Left kidney (tissue), 2 donors: ENCODE results near the gene AAMDC. TPM values are rescaled to one million over a fixed set of nuclear protein-coding genes. Genes with fewer than 3 reads are reported as not detected.
"Not testable (repeated sequence)": the region's sequence is repeated elsewhere in the genome, so short reads cannot be mapped to it uniquely, and the experiment has no call there.

Source experiments
- DNase-seq: peaks from one replicate; pipeline ENCODE4 v3.0.0-alpha.2; 2013
- polyA plus RNA-seq: library from polyadenylated mRNA; unstranded; fragments of 120-200 nt; gene quantifications from one replicate; pipeline ENCODE4 v1.2.1, GENCODE V29; 2013; ENCODE audit not compliant: insufficient read length

The AAMDC gene
- polyA plus RNA-seq, 1 donor = 49.3 TPM

DNA sequence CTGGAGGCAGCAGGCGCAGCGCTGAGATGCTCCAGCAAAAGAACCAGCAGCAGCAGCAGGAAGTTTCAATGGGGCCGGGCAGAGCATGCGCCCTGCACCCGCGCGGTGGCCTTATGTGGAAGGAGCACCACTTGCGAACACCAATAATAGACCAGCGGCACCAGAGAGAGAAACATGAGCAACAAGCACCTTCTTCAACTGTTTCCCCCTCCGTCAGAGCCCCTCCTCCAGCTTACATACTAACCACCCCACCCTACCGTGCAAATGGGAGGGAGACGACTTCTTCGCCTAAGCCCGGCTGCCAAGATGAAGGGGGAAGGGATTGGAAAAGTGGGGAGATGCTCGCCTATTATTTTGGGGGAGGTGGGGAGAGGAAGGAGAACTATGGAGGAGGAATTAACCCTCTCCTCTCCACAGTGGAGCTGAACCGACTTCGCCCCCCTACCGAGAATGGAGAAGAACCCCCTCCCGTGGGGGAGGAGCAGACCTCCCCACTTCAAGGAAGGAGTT lies 1.5 kb upstream of the AAMDC start:
- peak; percentile 78 for DNase-seq

DNA sequence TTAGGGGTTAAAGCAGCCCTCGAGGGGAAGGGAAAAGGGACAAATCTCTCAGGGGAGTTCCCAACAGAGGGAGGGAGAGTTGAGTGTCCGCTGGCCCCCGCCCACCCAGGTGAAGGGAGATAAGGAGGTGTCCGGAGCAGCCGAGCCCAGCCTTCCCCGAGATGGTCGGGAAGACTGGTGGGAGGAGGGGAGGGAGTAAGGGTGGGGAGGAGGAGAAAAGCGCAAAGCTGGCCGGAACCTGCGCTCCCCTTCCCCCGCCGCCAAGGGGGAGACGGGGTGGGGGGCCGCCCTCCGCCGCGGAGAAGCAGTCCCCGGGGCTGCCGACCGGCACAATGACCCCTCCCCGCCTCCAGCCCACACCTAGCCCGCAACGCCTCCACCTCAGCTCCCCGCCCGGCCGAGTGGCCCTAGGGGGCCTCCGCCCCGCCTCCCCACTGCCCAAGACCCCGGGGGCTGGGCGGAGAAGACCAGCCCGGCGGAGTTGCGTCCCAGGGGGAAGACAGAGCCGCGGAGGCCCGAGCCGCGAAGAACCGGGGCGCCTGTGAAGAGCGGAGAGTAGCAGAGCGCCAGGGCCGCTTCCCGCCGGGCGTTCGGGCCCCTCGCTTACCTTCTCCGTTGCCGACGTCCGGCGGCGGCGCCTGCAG lies 901 bp upstream of the AAMDC start:
- peak; percentile 50 for DNase-seq

DNA sequence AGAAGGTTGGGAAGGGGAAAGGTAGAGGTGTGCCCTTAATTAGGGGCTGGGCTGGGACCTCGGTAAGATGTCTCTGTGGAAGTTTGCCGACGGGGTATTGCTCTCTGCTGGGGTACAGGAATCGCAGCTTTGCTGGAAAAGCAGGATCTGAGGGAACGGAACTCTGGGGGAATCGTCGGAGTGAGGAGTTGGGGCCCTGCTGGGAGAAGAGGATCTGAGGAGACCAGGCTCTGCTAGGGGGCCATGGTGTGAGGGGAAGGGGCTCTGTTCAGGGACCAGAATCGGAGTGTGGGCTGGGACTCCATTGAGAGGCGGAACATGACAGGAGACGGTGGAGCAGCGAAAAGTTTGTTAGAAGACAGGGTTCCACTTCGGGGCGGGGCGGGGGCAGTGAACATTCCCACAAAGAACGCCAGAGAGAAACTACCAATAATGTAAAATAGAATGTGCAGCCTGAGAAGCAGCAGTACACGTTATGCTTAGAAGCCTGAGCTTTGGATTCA lies 456 bp downstream of the AAMDC start:
- peak; percentile 34 for DNase-seq

DNA sequence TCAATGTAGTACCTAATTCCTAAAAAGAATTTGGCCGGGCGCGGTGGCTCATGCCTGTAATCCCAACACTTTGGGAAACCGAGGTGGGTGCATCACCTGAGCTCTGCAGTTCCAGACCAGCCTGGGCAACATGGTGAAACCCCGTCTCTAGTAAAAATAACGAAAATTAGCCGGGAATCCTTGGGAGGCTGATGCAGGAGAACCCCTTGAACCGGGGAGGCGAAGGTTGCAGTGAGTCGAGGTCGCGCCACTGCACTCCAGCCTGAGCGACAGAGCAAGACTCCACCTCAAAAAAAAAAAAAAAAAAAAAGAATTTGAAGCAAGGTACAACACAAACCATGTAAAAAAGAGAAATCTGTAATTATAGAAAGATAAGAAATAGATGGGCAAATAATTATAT lies 1.2 kb downstream of the AAMDC start:
- not testable (repeated sequence) for DNase-seq

DNA sequence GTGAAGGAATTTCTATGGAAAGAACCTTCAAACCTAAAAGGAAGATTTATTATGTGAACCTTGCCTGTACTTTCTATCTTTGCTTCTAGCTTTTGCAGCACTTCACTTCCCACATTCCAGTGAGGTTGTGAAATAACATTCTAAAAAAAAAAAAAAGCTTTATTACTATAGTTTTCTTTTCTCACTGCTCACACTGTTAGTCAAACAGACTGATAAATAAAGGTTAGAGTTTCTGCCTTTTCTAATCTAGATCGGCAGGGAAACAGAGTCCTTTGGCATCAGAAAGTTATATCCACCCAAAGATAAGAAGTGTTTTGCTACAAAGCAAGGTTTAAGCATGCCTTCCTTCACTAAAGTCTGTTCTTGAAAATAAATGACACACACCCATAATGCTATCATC lies 2.8 kb downstream of the AAMDC start:
- peak; percentile 4 for DNase-seq

DNA sequence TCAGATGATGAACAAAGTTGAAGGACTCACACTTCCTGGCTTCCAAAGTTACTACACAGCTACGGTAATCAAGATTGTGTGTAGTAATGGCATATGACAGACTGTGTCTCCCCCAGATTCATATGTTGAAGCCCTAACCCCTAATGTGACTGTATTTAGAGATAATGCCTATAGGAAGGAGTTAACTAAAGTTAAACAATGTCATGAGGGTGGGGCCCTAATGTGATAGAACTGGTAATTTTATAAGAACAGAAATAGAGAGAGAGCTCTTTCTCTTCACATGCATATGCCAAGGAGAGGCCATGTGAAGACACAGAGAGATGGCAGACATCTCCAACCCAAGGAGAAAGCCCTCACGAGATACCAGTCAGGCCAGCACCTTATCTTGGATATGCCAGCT lies 8.0 kb downstream of the AAMDC start:
- DNase-seq = no peak

DNA sequence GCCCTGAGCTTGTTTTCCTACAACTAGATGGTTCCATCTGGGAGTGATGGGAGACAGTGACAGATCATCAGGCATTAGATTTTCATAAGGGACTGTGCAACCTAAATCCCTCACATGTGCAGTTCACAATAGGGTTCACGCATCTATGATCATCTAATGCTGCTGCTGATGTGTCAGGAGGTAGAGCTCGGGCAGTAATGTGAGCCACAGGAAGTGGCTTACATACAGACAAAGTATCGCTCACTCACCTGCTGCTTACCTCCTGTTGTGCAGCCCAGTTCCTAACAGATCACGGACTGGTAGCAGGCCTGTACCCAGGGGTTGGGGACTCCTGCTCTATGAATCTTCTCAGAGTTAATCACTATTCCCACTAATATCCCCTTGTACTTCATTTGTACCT lies 12.4 kb downstream of the AAMDC start:
- DNase-seq = no peak

DNA sequence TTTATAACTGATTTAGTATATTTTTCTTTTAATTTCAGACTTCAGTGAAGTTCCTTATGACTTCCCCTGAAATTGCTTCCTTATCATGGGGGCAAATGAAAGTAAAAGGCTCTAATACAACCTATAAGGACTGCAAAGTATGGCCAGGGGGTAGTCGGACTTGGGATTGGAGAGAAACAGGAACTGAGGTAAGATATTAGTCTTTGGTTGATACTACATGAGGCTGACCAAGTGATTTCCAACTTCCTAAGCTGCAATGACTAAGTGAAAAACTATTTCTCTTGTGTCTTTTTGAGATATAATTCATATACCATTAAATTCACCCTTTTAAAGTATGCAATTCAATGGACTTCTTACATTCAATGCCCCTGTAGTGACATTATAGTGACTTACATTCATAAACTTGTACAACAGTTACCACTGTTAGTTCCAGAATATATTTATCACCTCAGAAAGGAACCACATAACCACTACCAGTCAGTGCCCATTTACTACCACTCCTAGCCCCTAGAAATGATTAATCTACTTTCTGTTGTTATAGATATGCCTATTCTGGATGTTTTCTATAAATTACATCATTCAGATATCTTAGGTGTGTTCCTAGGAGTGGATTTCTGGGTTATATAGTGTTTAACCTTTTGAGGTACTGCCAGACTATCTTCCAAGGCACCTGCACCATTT lies 21.6 kb downstream of the AAMDC start:
- no peak for DNase-seq

DNA sequence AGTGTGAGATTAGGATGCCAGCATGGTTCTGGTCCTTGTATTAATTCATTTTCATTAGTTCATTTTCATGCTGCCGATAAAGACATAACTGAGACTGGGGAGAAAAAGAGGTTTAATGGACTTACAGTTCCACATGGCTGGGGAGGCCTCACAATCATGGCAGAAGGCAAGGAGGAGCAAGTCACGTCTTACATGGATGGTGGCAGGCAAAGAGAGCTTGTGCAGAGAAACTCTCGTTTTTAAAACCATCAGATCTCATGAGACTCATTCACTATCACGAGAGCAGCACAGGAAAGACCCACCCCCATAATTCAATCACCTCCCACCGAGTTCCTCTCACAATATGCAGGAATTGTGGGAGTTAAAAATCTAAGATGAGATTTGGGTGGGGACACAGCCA lies 22.8 kb downstream of the AAMDC start:
- not testable (repeated sequence) for DNase-seq

DNA sequence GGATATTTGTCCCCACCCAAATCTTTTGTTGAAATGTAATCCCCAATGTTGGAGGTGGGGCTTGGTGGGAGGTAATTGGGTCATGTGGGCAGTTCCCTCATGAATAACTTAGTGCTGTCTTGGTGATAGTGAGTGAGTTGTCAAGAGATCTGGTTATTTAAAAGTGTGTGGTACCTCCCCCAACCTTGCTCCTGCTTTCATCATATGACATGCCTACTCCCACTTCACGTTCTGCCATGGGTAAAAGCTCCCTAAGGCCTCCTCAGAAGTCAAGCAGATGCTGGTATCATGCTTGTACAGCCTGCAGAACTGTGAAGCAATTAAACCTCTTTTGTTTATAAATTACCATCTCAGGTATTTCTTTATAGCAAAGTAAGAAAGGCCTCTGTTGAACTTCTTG lies 30.6 kb downstream of the AAMDC start:
- no peak for DNase-seq

DNA sequence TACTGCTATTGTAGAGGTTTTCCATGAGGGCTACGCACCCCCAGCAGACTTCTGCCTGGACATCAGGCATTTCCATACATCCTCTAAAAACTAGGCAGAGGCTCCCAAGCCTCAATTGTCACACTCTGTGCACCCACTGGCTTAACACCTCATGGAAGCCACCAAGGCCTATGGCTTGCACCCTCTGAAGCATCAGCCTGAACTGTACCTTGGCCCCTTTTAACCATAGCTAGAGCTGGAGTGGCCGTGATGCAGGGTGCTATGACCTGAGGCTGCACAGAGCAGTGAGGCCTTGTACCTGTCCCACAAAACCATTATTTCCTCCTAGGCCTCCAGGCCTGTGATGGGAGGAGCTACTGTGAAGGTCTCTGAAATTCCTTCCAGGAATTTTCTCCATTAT lies 33.9 kb downstream of the AAMDC start:
- no peak for DNase-seq

DNA sequence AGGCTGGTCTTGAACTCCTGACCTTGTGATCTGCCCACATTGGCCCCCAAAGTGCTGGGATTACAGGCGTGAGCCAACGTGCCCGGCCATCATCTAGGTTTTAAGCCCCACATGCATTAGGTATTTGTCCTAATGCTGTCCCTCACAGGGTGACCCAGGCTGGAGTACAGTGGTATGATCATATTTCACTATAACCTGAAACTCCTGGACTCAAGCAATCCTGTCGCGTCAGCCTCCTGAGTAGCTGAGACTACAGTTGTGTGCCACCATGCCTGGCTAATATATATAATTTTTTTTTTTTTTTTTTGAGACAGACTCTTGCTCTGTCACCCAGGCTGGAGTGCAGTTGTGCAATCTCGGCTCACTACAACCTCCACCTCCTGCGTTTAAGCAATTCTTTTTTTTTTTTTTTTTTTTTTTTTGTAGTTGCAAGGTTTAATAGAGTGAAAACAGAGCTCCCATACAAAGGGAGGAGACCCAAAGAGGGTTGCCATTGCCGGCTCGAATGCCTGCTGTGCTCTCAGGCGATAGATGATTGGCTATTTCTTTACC lies 37.0 kb downstream of the AAMDC start:
- not testable (repeated sequence) for DNase-seq

DNA sequence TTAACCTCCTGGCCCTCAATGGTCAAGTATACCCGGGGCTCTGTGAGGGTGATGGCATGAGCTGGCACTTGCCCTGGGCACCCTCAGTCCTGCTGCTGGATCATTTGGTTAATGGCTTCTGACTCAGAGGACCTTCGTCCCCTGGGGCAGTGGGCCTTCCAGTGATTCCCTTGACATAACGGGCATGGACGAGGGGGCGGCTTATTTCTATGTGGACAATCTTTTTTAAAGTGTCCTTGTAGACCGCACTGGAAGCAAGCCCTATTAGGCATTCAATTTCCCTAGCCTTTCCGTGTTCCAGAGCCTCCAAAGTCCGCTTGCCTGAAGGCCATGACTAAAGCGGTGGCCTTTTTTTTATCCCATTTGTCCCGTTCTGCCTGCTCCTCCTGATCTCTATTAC lies 40.5 kb downstream of the AAMDC start:
- DNase-seq = not testable (repeated sequence)

DNA sequence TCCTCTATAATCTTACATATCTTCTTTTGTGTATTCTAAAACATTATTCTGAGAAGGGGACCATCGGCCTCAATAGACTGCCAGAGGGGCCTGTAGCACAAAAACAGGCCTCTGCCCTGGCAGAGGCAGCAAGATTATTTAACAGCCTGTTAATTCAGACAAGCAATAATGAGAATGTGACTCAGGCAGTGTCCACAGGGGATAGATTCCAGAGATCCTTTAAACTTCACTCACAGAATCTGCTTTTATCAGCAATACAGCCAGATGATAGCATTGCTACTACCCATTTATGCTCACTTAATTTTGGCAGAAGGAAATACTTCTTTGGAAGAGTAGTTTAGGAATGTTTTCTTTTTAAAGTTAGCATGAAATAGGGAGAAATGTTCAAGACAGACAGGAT lies 44.9 kb downstream of the AAMDC start:
- DNase-seq = no peak

DNA sequence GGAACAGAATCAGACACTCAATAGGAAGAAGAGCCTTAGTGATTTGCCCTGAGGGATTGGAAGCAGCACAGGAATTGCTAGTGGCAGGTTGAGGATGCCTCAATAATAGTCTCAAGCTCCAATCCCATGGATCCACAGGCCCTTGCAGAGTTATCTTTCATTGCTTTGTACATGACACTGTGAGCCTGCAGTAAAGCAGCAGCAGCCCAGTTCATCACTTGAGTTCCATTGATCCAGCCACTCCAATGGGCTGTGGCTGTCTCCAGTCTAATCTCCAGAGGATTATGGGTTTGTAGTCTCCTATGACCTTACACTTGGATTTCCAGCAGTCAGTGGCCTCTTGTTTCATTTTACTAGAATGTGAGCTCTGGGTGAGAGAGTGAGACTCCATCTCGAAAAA lies 45.4 kb downstream of the AAMDC start:
- no peak for DNase-seq

DNA sequence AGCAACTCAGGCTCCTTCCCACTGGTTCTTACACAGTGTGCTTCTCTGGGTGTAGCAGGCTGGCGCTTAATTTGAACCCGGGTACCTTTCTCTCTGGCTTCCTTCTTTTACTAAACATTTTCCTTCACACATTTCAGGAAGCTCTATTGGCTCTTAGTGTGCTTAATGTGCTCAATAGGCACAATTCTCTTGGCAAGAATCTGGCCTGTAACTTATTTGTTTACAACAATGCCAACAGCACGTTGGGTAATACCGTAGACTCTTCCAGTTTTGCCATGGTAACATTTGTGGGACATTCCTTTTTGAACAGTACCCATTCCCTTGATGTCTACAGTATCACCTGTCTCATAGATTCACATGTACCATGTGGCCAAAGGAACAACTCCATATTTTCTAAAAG lies 47.8 kb downstream of the AAMDC start:
- DNase-seq = no peak

DNA sequence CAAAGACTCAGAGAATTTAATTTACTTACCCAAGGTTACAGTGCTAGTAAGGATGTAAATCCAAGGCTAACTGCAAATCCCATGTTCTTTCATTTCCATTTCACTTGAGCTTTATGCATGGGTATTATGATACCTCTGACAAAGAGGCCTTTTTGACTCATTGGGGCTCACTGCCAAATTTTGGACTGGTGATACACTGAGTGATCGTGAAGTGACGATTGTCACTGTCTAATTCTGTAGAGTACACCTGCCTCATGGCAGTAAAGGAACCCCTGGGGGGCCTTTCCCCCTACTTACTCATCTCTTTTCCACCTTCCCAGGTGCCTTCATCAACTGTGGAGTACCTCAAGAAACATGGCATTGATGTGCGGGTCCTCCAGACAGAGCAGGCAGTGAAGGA lies 50.9 kb downstream of the AAMDC start:
- DNase-seq = no peak

DNA sequence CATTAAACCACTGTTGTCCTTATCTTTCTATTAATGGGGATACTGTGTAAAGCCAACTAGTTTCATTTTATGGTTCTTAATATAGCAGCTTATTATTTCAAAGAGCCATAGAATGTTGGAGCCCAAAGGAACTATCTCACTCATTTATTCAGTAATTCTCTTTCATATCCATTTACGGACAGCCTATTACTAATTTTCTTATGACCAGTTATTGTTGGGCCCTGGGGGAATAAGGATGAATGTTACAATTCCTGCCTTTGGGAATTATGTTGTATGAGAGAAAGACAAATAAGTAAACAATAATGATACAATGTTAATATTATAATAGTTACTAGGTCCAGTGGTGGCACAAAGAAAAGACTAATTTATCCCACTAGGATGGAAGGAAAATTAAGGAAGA lies 52.4 kb downstream of the AAMDC start:
- DNase-seq = no peak

DNA sequence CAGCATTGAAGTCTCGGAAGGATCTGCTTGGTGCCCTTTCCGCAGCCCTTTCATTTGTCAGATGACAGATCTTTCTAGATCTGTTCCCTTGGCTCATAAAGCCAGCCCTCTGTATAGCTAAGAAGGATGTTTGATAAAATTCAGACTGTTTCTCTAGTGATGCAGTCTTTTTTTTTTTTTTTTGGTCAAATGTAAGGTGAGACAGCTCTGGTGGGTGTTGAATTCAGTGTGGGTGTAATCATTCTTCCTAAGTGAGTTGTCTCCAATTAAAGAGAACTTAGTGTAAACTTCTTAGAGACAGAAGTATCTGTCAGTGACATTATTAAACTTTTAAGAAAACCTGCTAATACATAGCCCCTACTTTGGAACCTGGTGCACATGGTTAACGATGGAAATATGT lies 53.3 kb downstream of the AAMDC start:
- no peak for DNase-seq

DNA sequence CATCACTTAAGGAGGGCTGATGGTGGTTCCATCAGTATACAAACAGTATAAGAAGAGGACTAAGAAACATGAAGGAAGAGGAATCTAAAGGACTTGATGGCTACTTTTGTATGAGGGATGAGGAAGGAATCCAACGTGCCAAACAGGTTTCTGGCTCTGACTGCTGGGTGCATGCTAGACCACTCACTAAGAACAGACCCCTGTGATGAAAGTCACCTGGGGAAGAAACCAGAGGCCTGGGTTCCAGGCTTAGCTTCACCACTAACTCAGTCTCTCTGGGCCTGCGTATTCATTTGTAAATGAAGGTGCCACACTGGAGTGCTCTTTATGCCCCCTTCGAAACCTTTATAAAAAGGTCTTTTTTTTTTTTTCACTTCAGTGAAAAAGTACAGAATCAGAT lies 55.1 kb downstream of the AAMDC start:
- no peak for DNase-seq

DNA sequence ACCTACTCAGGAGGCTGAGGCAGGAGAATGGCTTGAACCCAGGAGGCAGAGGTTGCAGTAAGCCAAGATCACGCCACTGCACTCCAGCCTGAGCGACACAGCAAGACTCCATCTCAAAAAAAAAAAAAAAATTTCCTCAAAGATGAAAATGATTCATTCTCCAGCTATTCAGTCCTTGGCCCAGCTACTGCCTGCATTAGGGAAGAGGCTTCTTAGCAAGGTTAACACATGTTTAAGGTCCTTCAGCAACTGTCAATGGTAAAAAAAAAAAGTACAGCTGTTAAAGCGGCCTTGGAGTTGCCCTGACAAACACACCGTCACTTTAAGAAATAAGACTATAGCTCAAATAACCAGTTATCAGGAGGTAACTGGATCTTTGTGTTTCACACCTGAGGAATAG lies 57.3 kb downstream of the AAMDC start:
- not testable (repeated sequence) for DNase-seq

DNA sequence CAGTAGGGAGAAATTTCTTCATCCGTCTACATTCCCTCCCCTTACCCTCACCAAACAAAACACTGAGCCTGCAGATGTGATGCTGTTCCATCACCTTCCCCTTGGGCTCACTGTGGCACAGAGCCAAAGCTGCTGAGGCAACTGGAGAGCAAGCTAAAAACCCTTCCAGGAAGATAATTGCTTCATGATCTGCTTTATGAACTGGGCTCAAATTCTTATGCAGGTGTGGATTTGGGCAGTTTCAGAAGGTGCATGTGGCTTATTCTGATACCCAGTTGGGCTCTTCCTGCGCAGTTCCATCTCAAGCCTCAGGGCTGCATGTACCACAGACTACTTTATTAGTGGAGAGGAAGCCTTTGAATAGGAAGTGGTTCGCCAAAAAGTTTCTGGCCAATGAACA lies 58.3 kb downstream of the AAMDC start:
- DNase-seq = no peak

DNA sequence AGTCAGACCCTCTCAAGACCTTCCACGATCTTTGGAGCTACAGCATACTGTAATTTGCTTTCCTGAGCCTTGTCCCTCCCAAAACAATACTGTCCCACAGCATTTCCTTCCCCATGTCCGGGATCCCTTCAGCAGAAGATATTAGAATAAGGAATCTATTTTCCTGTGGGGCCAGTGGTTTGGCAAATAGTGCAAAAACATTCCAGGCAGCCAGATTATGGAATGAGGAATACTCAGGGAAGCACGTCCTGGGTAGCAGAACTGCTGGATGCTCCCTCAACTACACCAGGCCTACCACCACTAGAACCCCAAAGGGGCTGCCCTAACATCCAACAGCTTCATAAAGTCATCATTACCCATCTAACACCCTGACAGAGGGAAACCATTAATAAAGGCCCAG lies 61.5 kb downstream of the AAMDC start:
- DNase-seq = no peak

DNA sequence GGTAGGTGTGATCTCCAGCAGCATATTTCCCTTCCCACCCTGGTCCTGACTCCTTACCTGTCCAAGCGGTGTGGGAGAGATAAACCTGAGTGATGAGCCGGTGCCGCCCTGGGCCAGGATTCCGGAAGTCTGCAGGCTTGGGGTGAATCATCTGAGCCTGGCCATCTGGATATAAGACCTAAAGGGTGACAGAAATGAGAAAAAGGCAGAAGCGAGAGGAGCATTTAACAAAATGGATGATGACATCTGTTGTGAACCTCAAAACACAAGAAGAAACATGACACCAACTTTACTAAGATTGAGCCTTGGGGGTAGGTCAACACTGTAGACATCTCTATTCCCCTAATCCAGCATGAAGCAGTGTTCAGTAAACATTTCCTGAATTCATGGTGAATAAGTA lies 62.8 kb downstream of the AAMDC start:
- DNase-seq = no peak
